Mesenteric fat pad (tissue), 1 donor: Measurements from ENCODE around the gene A4GNT. TPM values are rescaled to one million over a fixed set of nuclear protein-coding genes. Genes with fewer than 3 reads are reported as not detected.
"Not testable (repeated sequence)": the region's sequence is repeated elsewhere in the genome, so short reads cannot be mapped to it uniquely, and the experiment has no call there.

Source experiments
- DNase-seq: peaks from one replicate; pipeline ENCODE4 v3.0.0-alpha.2; 2020; ENCODE audit warnings: low spot score
- long read RNA-seq: library from polyadenylated mRNA; unstranded; transcript quantifications from one replicate; pipeline ENCODE4 v2.0.0, GENCODE V29; 2020
- total RNA-seq: library from RNA; stranded (reverse); fragmentation: NEBNext Ultra II Directional; extraction: Animal tissue kit (Norgen Biotek cat#: 25700); gene quantifications from one replicate; pipeline ENCODE4 v1.2.1, GENCODE V29; 2021
- donor health status: DM: yes; HTN: yes; CAD: no.

A4GNT gene
- not detected for total RNA-seq
- long read RNA-seq: 0 reads

GRCh38 chr3:138132239-138132638, at the start of gene A4GNT:
Gene A4GNT (minus strand): TSS chr3:138132390. CDS start chr3:138131256, 1,134 bp downstream.
- DNase-seq: no peak

GRCh38 chr3:138180375-138181029, 48.3 kb upstream of the A4GNT start:
- DNase-seq: no peak

GRCh38 chr3:138174421-138175131, 42.4 kb upstream of the A4GNT start, which contains the start of gene DBR1:
Gene DBR1 (minus strand): TSS chr3:138174921. CDS start chr3:138174795, 126 bp downstream.
- no peak for DNase-seq

GRCh38 chr3:138173769-138174420, 41.7 kb upstream of the A4GNT start:
- no peak for DNase-seq

- no peak for DNase-seq
These were observed 40.4 kb upstream of the A4GNT start for GRCh38 chr3:138172625-138173024.

- DNase-seq: no peak
These were observed 32.9 kb upstream of the A4GNT start for GRCh38 chr3:138165061-138165460.

- no peak for DNase-seq
These were observed 25.6 kb upstream of the A4GNT start for GRCh38 chr3:138157743-138158142.

- DNase-seq: no peak
These were observed 22.3 kb upstream of the A4GNT start for GRCh38 chr3:138154534-138154933.

GRCh38 chr3:138148503-138148902, 16.3 kb upstream of the A4GNT start:
- DNase-seq: no peak

GRCh38 chr3:138142181-138142580, 10.0 kb upstream of the A4GNT start:
- not testable (repeated sequence) for DNase-seq

- DNase-seq: no peak
These were observed 8.8 kb upstream of the A4GNT start for GRCh38 chr3:138140940-138141339.

- DNase-seq: no peak
These were observed 7.5 kb upstream of the A4GNT start for GRCh38 chr3:138139691-138140090.

- DNase-seq: no peak
These were observed 5.7 kb upstream of the A4GNT start for GRCh38 chr3:138137861-138138260.

GRCh38 chr3:138136201-138136600, 4.0 kb upstream of the A4GNT start:
- no peak for DNase-seq

- DNase-seq: no peak
These were observed 3.6 kb upstream of the A4GNT start for GRCh38 chr3:138135833-138136194.

- DNase-seq: no peak
These were observed 3.1 kb upstream of the A4GNT start for GRCh38 chr3:138135146-138135832.

- DNase-seq: no peak
These were observed 4.4 kb downstream of the A4GNT start for GRCh38 chr3:138127636-138128365.

- no peak for DNase-seq
These were observed 6.5 kb downstream of the A4GNT start for GRCh38 chr3:138125548-138126221.

GRCh38 chr3:138124706-138125355, 7.4 kb downstream of the A4GNT start:
- DNase-seq: no peak

- no peak for DNase-seq
These were observed 8.0 kb downstream of the A4GNT start for GRCh38 chr3:138124188-138124587.
